ENCODE data around the gene DNAH11. TPM values are rescaled to one million over a fixed set of nuclear protein-coding genes. Genes with fewer than 3 reads are reported as not detected.
"Not testable (repeated sequence)": the region's sequence is repeated elsewhere in the genome, so short reads cannot be mapped to it uniquely, and the experiment has no call there.

Gene DNAH11
- polyA plus RNA-seq, 1 donor from 2014 or later = 0.16 TPM

- TF ChIP-seq MXI1 (conservative IDR thresholded peaks at IDR 0.05; ENCODE audit: poor library complexity, severe bottlenecking) (no peak), SMC3 (conservative IDR thresholded peaks at IDR 0.05; ENCODE audit: poor library complexity) (no peak), TAF1 (IDR thresholded peaks at IDR 0.05; ENCODE audit: low read depth) (no peak), POLR2AphosphoS5 (IDR thresholded peaks at IDR 0.05) (no peak), RAD21 (conservative IDR thresholded peaks at IDR 0.05) (no peak), EZH2 (IDR thresholded peaks at IDR 0.05; ENCODE audit: borderline replicate concordance, insufficient read depth, low read length, poor library complexity, severe bottlenecking) (no peak), EP300 (conservative IDR thresholded peaks at IDR 0.05; ENCODE audit: poor library complexity, severe bottlenecking) (no peak)
- TF ChIP-seq, protein P1, sequence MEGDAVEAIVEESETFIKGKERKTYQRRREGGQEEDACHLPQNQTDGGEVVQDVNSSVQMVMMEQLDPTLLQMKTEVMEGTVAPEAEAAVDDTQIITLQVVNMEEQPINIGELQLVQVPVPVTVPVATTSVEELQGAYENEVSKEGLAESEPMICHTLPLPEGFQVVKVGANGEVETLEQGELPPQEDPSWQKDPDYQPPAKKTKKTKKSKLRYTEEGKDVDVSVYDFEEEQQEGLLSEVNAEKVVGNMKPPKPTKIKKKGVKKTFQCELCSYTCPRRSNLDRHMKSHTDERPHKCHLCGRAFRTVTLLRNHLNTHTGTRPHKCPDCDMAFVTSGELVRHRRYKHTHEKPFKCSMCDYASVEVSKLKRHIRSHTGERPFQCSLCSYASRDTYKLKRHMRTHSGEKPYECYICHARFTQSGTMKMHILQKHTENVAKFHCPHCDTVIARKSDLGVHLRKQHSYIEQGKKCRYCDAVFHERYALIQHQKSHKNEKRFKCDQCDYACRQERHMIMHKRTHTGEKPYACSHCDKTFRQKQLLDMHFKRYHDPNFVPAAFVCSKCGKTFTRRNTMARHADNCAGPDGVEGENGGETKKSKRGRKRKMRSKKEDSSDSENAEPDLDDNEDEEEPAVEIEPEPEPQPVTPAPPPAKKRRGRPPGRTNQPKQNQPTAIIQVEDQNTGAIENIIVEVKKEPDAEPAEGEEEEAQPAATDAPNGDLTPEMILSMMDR (IDR thresholded peaks at IDR 0.05; ENCODE audit: poor library complexity, severe bottlenecking) = no peak
- TF ChIP-seq, protein P2, sequence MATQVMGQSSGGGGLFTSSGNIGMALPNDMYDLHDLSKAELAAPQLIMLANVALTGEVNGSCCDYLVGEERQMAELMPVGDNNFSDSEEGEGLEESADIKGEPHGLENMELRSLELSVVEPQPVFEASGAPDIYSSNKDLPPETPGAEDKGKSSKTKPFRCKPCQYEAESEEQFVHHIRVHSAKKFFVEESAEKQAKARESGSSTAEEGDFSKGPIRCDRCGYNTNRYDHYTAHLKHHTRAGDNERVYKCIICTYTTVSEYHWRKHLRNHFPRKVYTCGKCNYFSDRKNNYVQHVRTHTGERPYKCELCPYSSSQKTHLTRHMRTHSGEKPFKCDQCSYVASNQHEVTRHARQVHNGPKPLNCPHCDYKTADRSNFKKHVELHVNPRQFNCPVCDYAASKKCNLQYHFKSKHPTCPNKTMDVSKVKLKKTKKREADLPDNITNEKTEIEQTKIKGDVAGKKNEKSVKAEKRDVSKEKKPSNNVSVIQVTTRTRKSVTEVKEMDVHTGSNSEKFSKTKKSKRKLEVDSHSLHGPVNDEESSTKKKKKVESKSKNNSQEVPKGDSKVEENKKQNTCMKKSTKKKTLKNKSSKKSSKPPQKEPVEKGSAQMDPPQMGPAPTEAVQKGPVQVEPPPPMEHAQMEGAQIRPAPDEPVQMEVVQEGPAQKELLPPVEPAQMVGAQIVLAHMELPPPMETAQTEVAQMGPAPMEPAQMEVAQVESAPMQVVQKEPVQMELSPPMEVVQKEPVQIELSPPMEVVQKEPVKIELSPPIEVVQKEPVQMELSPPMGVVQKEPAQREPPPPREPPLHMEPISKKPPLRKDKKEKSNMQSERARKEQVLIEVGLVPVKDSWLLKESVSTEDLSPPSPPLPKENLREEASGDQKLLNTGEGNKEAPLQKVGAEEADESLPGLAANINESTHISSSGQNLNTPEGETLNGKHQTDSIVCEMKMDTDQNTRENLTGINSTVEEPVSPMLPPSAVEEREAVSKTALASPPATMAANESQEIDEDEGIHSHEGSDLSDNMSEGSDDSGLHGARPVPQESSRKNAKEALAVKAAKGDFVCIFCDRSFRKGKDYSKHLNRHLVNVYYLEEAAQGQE (IDR thresholded peaks at IDR 0.05; ENCODE audit: borderline replicate concordance) = no peak
- H3K36me3 ChIP-seq (ENCODE audit: insufficient read depth, low read length) = no peaks in the 10 kb centered on the region
- H3K9ac ChIP-seq (ENCODE audit: low read length) = no peak overlapping the region
- no peaks in the 10 kb centered on the region for H3F3A ChIP-seq (ENCODE audit: insufficient read depth, low read length, poor library complexity, severe bottlenecking)
- no peaks in the 10 kb centered on the region for H3K9me2 ChIP-seq (ENCODE audit: insufficient read depth, low read length)
- no peaks in the 10 kb centered on the region for H3K79me2 ChIP-seq (replicated peaks; ENCODE audit: insufficient read depth, low read length)
- no peaks in the 10 kb centered on the region for H3K27me3 ChIP-seq (ENCODE audit: insufficient read depth, low read depth, low read length)
- H3K4me2 ChIP-seq (ENCODE audit: low read length) = no peak overlapping the region
- H3K9me3 ChIP-seq (ENCODE audit: low read length) = no peaks in the 10 kb centered on the region
- no peak overlapping the region for H3K27ac ChIP-seq (ENCODE audit: low read length)
- H3K4me3 ChIP-seq (ENCODE audit: low read length) = no peak overlapping the region
- H2AFZ ChIP-seq (ENCODE audit: low read depth, low read length) = no peak overlapping the region
- no peaks in the 10 kb centered on the region for H4K20me1 ChIP-seq (ENCODE audit: insufficient read depth)
Observed at GRCh38 chr7:21730399-21730798, 187.6 kb downstream of the DNAH11 start.

GRCh38 chr7:21731977-21732376, 189.1 kb downstream of the DNAH11 start:
- Histone ChIP-seq H3K27ac (ENCODE audit: low read length) (no peak overlapping the region), H2AFZ (ENCODE audit: low read depth, low read length) (no peak overlapping the region), H3K36me3 (ENCODE audit: insufficient read depth, low read length) (no peaks in the 10 kb centered on the region), H3K4me3 (ENCODE audit: low read length) (no peak overlapping the region), H3K9ac (ENCODE audit: low read length) (no peak overlapping the region), H3F3A (ENCODE audit: insufficient read depth, low read length, poor library complexity, severe bottlenecking) (no peaks in the 10 kb centered on the region), H3K79me2 (replicated peaks; ENCODE audit: insufficient read depth, low read length) (no peaks in the 10 kb centered on the region), H3K27me3 (ENCODE audit: insufficient read depth, low read depth, low read length) (no peaks in the 10 kb centered on the region), H3K9me2 (ENCODE audit: insufficient read depth, low read length) (no peaks in the 10 kb centered on the region), H3K9me3 (ENCODE audit: low read length) (no peaks in the 10 kb centered on the region), H3K4me2 (ENCODE audit: low read length) (no peak overlapping the region), H4K20me1 (ENCODE audit: insufficient read depth) (no peaks in the 10 kb centered on the region)
- no peak for TF ChIP-seq TAF1 (IDR thresholded peaks at IDR 0.05; ENCODE audit: low read depth)
- TF ChIP-seq MXI1 (conservative IDR thresholded peaks at IDR 0.05; ENCODE audit: poor library complexity, severe bottlenecking) = no peak
- no peak for TF ChIP-seq RAD21 (conservative IDR thresholded peaks at IDR 0.05)
- TF ChIP-seq, protein P2 (IDR thresholded peaks at IDR 0.05; ENCODE audit: borderline replicate concordance) = no peak
- no peak for TF ChIP-seq EP300 (conservative IDR thresholded peaks at IDR 0.05; ENCODE audit: poor library complexity, severe bottlenecking)
- TF ChIP-seq POLR2AphosphoS5 (IDR thresholded peaks at IDR 0.05) = no peak
- TF ChIP-seq SMC3 (conservative IDR thresholded peaks at IDR 0.05; ENCODE audit: poor library complexity) = no peak
- TF ChIP-seq EZH2 (IDR thresholded peaks at IDR 0.05; ENCODE audit: borderline replicate concordance, insufficient read depth, low read length, poor library complexity, severe bottlenecking) = no peak
- TF ChIP-seq, protein P1 (IDR thresholded peaks at IDR 0.05; ENCODE audit: poor library complexity, severe bottlenecking) = no peak

- not testable (repeated sequence) for H3K27me3 ChIP-seq (ENCODE audit: insufficient read depth, low read depth, low read length); H3K4me2 ChIP-seq (ENCODE audit: low read length); H3K27ac ChIP-seq (ENCODE audit: low read length); H3K4me3 ChIP-seq (ENCODE audit: low read length); H2AFZ ChIP-seq (ENCODE audit: low read depth, low read length); H4K20me1 ChIP-seq (ENCODE audit: insufficient read depth); H3K79me2 ChIP-seq (replicated peaks; ENCODE audit: insufficient read depth, low read length); H3K9me2 ChIP-seq (ENCODE audit: insufficient read depth, low read length); H3K9ac ChIP-seq (ENCODE audit: low read length); H3K9me3 ChIP-seq (ENCODE audit: low read length); H3K36me3 ChIP-seq (ENCODE audit: insufficient read depth, low read length); H3F3A ChIP-seq (ENCODE audit: insufficient read depth, low read length, poor library complexity, severe bottlenecking)
Observed at GRCh38 chr7:21732956-21733355, 190.1 kb downstream of the DNAH11 start.

All from neural cell (in vitro differentiated cells).